Globus pallidus (tissue), 1 donor: ENCODE measurements around the gene SLC39A11.
"Not testable (repeated sequence)": the region's sequence is repeated elsewhere in the genome, so short reads cannot be mapped to it uniquely, and the experiment has no call there.

ENCODE experiments used
- DNase-seq: peaks from one replicate; pipeline ENCODE4 v3.0.0-alpha.2; 2015; ENCODE audit warnings: low spot score

SLC39A11 gene

GRCh38 chr17:72713701-72714100 is 378.8 kb downstream of the SLC39A11 start:
- no peak for DNase-seq

- DNase-seq, result no peak
Observed at GRCh38 chr17:72711521-72712310, 380.8 kb downstream of the SLC39A11 start.

- no peak for DNase-seq
Observed at GRCh38 chr17:72710834-72711233, 381.7 kb downstream of the SLC39A11 start.

GRCh38 chr17:72710202-72710601 is 382.3 kb downstream of the SLC39A11 start:
- DNase-seq, result no peak

GRCh38 chr17:72708682-72709081 is 383.8 kb downstream of the SLC39A11 start:
- DNase-seq, result not testable (repeated sequence)

GRCh38 chr17:72707881-72708280 is 384.6 kb downstream of the SLC39A11 start:
- no peak for DNase-seq

- DNase-seq, result no peak
Observed at GRCh38 chr17:72706396-72706981, 386.0 kb downstream of the SLC39A11 start.

- no peak for DNase-seq
Observed at GRCh38 chr17:72705905-72706395, 386.5 kb downstream of the SLC39A11 start.

- no peak for DNase-seq
Observed at GRCh38 chr17:72702998-72703397, 389.5 kb downstream of the SLC39A11 start.

GRCh38 chr17:72702136-72702735 is 390.3 kb downstream of the SLC39A11 start:
- no peak for DNase-seq

GRCh38 chr17:72700226-72700625 is 392.3 kb downstream of the SLC39A11 start:
- DNase-seq, result no peak

GRCh38 chr17:72699545-72699944 is 392.9 kb downstream of the SLC39A11 start:
- DNase-seq, result peak; percentile 75

- DNase-seq, result peak; percentile 93
Observed at GRCh38 chr17:72697602-72698146, 394.8 kb downstream of the SLC39A11 start.

- DNase-seq, result no peak
Observed at GRCh38 chr17:72696721-72697120, 395.8 kb downstream of the SLC39A11 start.

GRCh38 chr17:72696156-72696555 is 396.3 kb downstream of the SLC39A11 start:
- DNase-seq, result no peak

- no peak for DNase-seq
Observed at GRCh38 chr17:72693956-72694355, 398.5 kb downstream of the SLC39A11 start.

GRCh38 chr17:72693151-72693878 is 399.2 kb downstream of the SLC39A11 start:
- no peak for DNase-seq

- DNase-seq, result no peak
Observed at GRCh38 chr17:72692676-72693075, 399.8 kb downstream of the SLC39A11 start.

GRCh38 chr17:72691586-72691985 is 400.9 kb downstream of the SLC39A11 start:
- DNase-seq, result no peak

- no peak for DNase-seq
Observed at GRCh38 chr17:72691017-72691416, 401.5 kb downstream of the SLC39A11 start.

- no peak for DNase-seq
Observed at GRCh38 chr17:72687886-72688285, 404.6 kb downstream of the SLC39A11 start.

GRCh38 chr17:72684405-72685020 is 408.0 kb downstream of the SLC39A11 start:
- DNase-seq, result no peak
